HG03175 (cell line): ENCODE measurements around the gene RBM6.

Experiments used
- ATAC-seq: cut with Tn5 transposase; IDR thresholded peaks from one replicate; pipeline ENCODE4 v1.9.1; 2021; ENCODE audit warnings: mild to moderate bottlenecking, moderate library complexity; ENCODE audit not compliant: unreplicated experiment

Gene RBM6

DNA sequence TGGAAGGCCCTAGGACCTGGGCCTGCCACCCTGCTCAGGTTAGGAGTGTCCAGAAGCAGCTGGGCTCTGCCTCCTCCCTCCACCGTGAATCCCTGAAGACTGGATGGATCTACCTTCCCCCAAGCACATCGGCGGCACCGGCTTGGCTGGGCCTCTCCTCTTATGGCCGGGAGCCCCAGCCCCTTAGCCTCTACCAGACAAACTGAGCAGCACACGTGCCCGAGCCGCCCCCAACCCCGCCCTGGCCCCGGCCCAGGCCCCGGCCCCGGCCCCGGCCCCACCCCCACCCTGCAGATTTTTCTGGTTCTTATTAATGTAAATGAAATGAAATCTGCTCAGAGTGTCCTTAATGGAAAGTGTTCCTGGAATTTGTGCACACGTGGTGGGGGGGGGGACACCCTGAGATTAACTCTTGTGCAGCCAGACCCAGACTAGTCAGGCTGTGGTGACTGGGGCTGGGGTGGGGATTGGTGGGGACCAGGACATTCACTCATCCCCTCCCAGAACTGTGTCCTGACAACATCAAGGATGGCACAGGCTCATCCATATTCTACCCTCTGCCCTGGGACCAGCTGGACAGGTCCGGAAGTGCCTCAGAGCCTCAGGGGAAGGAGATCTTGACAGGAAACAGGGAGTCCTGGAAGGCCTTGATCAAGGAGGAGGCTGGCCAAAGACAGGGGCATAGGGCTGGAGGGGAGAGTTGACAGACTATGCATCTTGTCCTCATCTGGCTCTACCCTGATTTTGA lies 184.3 kb downstream of the RBM6 start:
- no peak for ATAC-seq

- no peak for ATAC-seq
Measured at GRCh38 chr3:50124800-50125178, 184.8 kb downstream of the RBM6 start.

DNA sequence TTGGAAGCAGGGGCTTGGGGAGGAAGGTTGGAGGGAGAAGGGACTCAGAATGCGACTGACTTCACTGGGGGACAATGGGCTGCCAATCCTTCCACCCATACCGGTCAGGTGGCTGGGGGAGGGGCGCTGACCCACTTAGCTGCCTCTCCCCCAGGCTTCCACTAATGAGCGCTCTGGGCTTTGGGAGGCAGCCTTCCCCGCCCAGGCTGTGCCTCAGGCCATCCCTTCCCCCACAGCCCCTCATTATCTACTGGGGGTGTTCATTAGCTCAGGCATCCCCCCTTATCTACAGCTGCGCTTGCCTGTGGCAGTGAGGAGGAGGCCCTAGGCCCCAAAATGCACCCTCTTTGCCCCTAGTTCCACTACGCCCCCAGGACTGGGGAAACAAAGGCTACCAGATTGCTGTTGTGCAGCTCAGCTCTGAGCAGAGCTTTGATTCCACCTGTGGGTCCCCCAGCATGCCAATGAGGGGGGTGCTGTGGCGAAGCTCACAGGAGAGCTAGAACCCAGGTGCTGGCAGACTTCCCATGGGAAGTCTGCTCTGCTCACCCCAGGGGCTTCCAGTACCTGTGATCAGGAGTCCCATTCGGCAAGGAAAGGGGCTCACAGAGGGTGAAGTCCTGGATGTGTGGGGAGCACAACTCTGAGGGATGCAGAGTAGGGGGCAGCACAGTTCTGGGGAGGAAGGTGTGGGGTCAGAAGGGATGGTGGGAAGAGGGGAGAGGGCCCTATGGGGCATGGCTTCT lies 185.8 kb downstream of the RBM6 start:
- no peak for ATAC-seq

DNA sequence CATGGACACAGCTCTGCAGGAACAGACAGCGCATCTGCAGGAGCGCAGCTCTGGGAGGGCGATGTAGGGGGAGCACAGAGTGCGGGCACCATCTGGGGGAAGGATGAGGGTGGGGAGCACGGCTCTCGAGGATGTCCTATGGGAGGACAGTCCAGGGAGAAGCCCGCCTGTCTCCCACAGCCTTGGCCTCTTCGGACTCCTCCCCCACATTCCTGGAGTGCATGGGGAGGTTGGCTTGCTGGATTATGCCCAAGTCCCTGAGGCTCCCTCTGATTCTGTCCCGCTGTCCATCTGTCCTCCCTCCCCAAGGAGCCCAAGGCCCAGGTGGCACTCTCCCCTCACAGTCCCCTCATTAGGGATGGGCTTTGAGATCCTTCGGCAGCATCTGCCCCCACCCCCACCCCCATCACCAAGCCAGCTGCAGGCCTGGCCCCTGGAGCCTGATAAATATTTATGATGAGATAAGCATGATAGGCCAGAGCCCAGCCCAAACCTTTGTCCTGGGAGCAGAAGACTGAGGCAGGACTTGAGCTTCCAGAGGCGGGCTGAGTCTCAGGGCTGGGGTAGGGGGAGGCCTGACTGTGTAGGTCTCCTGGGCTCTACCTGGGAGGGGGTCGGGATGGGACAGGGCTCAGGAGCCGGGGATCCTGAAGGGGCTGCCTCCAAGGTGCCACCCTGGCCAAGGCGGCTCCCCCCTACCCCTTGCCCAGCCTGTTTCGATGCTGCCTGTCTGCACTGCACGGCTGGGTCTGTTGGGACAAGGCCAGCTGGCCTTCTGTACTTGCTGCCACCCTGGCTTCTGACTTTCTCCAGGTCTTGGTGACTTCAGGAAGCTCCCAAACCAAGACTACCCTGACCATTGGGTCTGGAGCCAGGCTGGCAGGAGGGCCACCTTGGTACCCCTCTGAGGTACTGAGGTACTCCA lies 186.6 kb downstream of the RBM6 start:
- no peak for ATAC-seq
